NCI-H1436 (cell line): ENCODE results near the gene FIZ1.
A peak's percentile ranks its signal among the peaks of the same experiment; 100 is the strongest.

Experiments used
- DNase-seq: peaks from one replicate; lab custom pipeline; 2025; lab: John Stamatoyannopoulos, UW

Gene FIZ1

DNA sequence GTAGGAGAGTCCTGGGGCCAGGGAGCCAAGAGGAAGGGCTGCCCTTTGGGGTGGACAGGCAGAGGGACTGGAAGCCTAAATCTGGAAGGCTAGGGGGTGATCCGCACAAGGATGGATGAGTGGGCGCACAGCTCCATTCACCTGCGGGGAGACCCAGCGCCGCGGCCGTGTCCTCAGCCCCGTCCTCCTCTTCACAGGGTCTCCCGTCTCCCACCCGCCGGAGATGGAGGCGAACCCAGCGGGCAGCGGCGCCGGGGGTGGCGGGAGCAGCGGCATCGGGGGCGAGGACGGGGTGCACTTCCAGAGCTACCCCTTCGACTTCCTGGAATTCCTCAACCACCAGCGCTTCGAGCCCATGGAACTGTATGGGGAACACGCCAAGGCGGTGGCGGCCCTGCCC, 14.1 kb upstream of the FIZ1 start:
- DNase-seq = no peak

DNA sequence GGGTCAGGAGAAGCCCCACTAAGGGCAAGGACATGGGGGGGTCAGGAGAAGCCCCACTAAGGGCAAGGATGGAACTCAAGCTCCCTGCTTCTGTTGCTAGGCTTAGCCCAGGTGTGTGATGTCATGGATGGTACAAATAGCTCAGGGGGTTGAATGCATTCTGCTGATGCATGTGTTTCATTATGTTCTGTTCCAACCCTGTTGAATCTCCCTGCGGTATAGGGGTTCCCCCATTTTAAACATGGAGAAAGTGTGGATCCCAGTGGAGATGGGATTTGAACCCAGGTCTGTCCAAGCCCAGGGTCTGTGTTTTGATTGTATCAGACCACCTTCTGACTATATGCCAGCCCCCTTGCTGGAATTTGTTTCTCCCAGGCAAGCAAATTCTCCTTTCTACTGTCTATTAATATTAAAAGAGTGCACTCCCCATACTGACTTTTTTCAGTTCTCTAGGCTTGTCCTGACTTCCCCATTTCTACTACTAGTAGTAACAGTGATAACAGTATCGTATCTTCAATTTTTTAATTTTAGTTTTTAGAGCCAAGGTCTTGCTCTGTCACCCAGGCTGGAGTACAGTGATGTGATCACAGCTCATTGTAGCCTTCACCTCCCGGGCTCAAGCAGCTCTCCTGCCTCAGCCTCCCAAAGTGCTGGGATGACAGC, 12.8 kb upstream of the FIZ1 start:
- no peak for DNase-seq

DNA sequence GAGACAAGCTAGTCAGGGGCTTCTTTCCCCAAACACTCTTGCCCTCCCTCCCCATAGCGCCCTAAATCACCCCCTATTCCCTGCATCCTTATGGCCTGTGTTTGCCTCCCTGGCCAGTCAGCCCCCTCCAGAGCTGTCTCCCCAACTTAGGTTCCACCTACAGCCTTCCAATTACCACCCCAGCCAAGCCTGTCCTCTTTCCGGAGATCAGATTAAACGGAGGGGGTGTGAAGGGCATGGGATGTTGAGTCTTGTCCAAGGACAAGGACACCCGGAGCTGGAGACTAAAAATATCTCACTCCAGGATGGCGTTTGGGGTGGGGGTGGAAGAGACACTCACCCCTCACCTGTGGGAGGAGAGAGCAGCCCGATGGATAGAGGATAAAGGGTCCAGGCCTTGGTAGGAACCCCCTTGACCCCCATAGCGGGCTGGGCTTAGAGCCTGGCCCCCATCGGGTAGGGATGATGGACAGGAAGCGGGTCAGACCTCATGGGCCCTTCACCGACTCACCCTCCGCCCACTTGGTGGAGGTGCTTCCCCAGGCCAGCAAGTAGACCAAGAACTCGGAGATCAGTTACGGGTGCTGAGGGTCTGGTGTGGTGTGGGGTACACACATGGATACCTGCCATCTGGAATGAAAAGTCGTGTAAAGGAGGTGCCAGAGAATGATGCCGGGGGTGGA, 12.1 kb upstream of the FIZ1 start:
- DNase-seq = no peak

DNA sequence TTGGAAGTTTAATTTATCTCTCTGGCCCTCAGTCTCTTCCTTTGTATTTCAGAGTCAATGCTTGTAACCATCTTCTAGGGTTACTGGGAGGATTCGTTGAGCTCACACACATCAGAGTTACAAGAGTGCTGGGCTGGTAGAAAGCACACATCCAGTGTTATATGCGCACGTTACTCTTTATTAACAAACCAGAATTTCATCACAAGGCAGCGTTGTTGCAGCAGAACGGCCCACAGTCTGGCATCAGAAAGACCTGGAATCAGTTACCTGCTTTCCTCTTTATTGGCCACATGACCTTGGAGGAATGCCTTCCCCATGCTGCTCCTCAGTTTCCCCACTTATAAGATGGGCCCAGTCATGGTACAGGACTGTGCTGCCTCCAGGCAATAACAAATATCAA, 10.0 kb upstream of the FIZ1 start:
- no peak for DNase-seq

DNA sequence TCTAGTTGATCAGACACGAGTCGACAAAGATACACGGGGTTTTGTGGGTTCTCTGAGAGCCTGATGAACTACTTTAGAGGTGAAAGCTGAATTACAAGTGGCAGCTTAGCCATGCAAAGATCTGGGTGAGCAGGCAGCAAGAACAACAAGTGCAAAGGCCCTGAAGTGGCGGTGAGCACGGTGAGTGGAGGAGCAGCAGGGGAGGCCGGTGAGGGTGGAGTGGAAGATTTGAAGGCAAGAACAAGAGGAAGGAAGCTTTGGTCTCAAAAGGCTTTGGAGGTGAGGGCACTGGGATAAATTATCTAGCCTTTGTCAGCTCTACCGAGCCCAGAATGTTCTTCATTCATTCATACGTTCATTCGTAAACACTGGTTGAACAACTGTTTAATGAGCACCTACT, 7.5 kb upstream of the FIZ1 start:
- no peak for DNase-seq

DNA sequence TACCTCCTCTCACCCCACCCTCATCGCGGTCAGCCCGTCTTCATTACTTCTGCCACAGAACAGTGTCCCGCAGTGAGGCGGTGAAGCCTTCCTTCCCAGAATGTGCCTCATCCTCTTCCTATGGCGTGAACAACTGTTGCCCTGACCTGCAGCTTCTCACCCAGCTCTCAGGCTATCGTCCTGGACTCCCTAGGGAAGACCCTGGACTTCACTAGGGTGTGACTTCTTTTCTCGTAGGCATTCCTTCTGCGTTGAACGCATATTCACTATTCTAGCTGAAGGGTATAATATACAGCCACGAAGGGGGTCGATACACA, 7.1 kb upstream of the FIZ1 start:
- no peak for DNase-seq

DNA sequence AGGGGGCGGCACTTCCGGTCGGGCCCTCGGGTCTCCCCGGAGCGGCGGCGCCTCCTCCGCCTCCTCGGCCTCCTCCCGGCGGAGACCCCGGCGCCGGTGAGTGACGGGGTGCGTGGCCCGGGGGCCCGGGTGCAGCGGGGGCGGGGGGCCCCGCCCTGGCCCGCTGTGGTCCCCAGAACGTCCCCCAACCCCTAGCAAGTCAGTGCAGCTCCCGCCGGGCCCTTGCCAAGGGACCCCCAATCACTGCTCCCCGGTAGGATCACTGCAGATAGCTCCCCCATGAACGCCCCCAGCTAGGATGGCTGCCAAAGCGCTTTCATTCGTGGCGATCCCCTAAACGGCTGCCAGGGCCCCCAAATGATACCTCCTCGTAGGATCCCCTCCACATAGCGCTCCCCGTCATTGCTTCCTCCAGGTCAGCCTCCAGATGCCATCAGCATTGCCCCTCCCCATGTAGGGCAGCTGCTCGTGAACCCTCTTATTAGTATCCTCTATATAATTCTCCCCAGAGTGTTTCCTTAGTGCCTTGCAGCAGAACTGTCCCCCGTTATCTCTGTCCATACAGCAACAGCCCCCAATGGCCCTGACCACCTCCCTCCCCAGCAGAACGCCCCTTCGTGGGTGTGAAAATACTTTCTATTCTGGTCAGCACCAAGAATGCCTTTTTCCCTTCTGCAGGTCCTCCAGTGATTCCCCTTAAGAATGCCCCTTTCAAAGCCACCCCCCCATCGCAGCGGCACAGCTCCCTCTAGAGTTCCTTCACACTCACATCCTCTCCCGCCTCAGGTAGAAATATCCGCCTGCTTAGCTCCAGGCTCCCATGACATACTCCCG, 6.5 kb upstream of the FIZ1 start, which contains the start of gene ZNF865:
TSS of gene ZNF865 (plus strand) at position 11 of the 834 bp plus-strand sequence. CDS start 7,972 bp downstream, outside the sequence.
- peak; percentile 82 for DNase-seq

DNA sequence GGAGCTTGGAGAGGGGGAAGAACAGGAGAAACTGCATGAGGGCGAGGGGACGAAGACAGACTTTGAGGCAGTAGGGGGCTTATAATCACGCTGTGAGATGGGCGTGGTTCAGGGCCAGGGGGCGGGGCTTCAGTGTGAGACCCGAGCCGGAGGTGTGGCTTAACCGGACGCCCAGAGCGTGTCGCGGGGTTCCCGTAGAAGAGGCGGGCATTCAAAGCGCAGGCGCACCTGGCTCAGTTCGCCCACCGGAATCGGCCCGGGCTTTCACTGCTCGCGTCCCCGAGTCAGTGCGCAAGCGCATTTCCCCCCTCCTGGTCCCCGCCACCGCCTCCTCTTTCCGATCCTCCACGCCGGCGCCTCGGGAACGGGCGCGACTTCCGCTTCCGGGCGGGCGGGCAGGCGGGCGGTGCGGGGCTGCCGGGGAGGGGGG, 5.9 kb upstream of the FIZ1 start:
- peak; percentile 99 for DNase-seq

DNA sequence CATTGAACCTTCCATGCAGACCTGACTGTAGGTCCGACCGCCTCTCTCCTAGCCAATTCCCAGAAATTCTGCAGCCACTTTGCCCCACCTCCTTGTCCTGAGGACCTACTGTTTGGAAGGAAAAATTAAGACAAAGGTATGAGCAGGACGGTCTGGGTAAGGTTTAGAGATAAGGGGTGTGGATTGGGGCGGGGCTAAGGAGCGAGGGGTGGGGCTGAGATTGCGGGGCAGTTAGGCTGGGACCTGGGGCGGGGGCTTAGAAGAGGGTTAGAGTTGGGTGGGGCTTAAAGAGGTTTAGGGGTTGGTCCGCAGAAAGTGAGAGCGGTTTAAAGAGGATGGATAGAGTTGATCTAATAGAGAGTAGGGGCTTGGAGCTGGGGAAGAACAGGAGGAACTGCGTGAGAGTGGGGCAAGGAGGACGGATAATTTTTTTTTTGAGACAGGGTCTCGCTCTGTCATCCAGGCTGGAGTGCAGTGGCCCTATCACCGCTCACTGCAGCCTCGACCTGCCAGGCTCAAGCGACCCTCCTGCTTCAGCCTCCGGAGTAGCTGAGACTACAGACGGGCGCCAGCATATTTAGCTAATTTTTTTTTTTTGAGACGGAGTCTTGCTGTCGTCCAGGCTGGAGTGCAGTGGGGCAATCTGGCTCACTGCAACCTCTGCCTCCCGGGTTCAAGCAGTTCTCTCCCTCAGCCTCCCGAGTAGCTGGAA, 4.4 kb upstream of the FIZ1 start:
- DNase-seq = no peak

DNA sequence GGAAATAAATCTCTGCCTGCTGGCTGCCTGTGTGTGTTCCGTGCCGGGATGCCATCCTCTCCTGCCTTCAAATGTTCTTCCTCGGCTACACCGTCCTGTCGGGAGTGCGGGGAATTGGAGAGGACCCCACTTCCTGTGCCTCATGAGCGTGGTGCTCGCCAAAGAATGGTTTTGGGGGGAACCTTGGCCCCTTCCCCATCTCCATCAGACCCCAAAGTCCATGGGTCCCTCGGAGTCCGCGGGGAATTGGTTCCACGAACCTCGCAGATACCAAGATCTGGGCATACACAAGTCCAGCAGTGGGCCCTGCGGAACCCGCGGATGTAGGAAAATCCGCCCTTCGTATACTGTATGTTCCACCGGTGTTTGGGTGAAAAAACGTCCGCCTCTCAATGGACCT, 3.8 kb upstream of the FIZ1 start:
- no peak for DNase-seq

DNA sequence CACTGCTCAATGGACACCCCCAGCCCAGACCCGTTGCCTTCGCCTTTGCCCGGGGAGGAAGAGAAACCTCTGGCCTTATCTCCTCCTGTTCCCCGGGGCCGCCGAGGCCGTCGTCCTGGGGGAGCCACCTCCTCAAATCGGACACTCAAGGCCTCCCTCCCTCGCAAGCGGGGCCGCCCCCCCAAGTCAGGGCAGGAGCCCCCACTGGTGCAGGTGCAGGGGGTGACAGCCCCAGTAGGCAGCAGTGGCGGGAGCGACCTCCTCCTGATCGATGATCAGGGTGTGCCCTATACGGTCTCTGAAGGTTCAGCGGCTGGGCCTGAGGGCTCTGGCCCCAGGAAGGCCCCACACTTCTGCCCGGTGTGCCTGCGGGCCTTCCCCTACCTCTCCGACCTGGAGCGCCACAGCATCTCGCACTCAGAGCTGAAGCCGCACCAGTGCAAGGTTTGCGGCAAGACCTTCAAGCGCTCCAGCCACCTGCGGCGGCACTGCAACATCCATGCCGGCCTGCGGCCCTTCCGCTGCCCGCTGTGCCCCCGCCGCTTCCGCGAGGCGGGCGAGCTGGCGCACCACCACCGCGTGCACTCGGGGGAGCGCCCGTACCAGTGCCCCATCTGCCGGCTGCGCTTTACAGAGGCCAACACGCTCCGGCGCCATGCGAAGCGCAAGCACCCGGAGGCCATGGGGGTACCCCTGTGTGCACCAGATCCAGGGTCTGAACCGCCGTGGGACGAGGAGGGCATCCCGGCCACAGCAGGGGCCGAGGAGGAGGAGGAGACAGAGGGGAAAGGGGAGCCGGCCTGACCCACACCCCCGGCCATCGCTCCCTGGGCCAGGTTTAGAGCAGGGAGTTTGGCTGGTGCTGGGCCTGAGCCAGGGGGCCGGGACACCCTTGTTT, 3.0 kb upstream of the FIZ1 start:
- DNase-seq = no peak

DNA sequence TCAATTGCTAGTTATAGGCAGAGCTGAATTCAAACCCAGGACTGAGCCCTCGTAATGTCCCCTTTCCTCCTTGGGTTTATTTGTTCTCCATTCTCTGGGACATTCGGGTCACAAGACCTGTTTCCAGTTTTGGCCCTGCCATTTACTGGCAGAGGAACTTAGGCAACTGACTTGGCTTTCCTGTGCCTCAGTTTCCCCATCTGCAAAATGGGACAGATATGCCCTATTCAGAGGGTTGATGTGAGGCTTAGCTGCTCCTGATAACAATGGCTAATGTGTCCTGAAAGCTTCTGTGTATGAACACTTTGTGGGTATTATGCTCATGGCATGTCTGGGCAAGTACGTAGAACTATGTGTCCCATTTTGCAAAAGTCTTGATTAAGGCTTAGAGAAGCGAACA, 1.8 kb upstream of the FIZ1 start:
- DNase-seq = no peak

DNA sequence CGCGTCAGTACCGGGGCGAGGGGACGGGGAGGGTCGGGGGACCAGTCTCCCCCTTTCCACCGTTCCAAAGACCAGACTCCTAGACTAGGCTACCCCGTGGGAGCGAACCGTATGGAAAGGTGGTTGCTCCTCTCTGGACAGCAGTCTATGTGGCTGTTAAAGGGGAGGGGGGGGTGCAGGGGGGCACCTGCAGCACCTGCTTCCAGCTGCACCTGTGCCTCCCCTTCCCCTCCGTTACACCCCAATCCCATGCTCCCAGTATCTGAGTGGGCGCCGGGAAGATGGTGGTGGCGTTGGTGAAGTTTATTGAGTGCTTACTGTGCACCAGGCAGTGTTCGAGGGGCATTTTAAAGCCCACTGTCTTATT, 1.3 kb upstream of the FIZ1 start:
- DNase-seq = no peak

DNA sequence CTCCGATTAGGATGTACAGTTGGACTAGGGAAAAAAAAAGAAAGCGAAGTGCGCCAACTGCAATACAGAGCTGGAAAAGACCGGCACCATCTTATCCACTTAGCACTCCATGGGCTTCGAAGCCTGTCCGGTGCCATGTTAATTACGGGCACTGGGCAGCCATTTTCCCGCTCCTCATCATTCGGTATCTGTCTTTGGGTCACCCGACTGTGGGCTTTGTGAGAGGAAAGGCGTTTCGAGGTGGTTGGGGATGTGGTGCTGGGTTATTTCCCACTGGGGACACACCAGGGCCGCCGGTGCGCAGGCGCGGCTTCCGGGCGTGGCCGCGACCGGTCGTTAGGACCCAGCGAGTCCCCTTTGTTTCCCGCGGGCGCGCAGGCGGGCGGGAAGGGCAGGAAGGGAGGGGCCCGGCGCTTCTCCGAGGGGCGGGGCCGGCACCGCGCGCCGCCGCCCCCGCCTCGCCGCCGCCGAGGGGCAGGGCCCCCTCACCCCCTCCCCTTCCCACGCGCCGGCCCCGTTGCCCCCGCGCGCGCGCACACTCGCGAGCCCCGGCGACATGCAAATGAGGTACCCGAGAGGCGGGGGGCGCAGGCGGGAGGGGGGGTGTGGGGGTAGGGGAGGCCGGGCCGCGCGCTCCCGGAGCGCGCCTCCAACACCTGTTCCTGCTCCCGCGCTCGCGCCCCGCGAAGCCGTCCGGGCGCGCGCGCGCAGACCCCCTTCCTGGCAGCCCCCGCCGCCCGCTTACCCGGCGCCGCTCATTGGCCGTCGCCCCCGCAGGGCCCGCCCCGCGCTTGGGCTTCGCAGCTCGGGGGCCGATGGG, 735 bp upstream of the FIZ1 start, which contains the start of gene ZNF524:
TSS of gene ZNF524 (plus strand) at position 447 of the 820 bp plus-strand sequence. CDS start 1,825 bp downstream, outside the sequence.
- DNase-seq = peak; percentile 98

DNA sequence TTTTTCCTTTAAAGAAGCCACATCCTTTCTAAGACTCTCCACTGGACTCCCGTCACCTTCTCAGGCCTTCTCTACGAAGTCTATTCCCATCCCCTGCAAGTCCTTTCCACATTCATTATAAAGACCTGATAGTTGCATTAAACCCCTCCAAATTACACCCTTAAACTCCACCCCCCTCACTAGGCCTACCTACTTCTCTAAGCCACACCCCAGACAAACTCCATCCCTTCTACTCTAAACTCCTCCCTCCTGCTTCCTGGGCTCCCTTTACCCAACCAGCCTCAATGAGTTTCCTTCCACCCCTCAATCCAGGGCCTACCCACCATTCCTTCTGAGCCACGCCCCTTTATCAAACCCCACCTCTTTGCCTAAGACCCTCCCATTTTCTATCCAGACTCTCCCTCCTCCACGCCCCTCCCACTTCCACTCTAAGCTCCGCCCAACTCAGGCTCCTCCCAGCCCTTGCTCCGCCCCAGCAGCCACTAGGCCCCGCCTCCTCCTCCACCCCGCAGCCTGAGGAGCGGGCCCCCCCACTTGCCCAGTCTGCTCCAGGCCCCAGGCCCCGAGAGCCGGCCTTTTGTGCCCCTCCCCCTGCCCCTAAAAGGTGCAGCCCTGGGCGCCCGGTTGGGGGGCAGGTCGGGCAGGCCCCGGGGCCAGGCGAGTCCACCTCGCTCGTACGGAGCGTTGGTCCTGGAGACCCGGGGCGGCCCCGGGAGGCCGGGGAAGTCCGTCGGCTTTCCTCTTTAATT, 424 bp downstream of the FIZ1 start:
- DNase-seq = peak; percentile 99

DNA sequence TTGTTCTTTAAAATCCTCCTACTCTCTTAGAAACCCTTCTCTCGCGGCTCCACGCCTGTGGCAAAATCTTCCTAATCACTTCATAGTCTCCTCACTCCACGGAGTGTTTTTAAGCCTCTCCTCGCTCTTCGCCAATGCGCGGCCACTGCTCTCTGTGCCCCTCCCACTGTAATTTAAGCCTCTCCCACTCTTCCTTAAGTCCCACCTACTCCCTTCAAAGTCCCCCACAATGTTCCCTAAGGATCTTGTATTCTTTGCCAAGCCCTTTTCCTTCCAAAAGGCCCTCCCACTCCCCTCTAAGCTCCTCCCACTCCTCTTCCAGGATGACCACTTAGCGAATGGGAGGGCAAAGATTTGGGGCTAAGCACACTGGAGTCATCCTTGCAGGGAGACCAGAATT, 1.3 kb downstream of the FIZ1 start:
- DNase-seq = no peak

DNA sequence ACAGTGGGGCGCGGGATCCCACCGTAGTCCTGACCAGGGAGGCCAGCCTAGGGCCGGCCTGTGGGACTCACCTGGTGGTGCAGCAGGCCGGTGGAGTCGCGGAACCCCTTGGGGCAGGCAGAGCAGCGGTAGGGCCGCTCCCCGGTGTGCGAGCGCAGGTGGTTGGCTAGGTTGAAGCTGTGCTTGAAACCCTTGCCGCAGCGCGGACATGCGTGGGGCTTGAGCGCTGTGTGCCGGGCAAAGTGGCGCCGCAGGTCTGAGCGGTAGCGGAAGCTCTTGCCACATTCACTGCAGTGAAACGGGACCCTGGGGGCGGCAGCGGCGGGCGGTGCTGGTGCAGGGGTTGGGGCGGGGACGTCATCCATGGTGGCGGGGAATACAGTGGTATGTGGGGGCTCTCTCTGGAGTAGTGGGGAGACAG, 1.8 kb downstream of the FIZ1 start:
- no peak for DNase-seq

DNA sequence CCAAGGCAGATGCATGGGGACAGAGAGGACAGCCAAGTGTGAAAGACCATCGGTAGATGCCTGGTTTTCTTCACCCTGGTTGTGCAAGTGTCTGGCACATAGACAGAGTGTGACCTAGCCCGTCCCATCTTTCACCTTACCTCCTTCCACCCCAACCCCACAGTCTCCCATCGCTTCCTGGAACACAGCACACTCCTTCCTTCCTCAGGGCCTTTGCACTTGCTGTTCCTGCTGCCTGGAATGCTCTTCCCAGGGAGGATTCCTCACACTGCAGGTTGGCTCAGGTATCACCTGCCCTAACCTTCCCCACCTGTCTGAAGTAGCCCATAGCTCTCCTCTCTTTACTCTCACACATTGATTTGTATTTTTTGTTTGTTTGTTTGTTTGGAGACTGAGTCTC, 3.0 kb downstream of the FIZ1 start:
- DNase-seq = no peak

DNA sequence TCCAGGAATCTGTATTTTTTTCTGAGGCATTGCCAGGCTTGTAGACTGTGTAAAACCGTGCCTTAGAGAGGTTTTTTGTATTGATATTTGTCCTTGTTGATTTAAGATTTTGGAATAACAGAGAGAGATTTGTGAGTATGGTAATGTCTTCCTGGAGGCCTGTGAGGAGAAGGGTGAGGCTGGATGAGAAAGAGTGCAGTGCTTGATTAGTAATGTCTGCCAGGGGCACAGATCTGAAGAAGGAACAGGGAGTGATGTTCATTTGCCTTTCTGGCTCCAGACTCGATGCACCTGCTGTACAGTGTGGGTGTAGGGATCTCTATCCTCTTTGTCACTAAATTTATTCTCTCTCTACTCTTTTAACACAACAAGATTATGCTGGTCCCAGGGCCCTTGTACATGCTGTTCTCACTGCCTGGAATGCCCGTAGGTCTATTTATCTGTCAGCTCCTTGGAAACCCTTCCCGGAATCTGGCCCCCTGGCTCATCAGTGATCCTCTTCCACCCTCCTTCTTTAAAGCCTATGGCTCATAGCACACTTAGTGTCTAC, 4.2 kb downstream of the FIZ1 start:
- DNase-seq = no peak
